CD4-positive, alpha-beta T cell treated with Interleukin-17A for 4 hours (primary cell): ENCODE results near the gene PTPN6.
"Not testable (repeated sequence)": the region's sequence is repeated elsewhere in the genome, so short reads cannot be mapped to it uniquely, and the experiment has no call there.

Experiments used
- DNase-seq: peaks from one replicate; pipeline ENCODE4 v3.0.0-alpha.2; 2020; ENCODE audit warnings: mixed read lengths

The PTPN6 gene

GRCh38 chr12:6950811-6951540 is at the start of gene PTPN6:
TSS of gene PTPN6 (plus strand) at chr12:6951356. CDS start at chr12:6951513, 157 bp downstream.
- DNase-seq = peak; percentile 76

- DNase-seq = no peak
Measured at GRCh38 chr12:6902448-6902847, 48.7 kb upstream of the PTPN6 start.

- no peak for DNase-seq
Measured at GRCh38 chr12:6903722-6904121, 47.4 kb upstream of the PTPN6 start.

GRCh38 chr12:6904280-6905276 is 46.6 kb upstream of the PTPN6 start, which contains the start of gene LRRC23:
TSS of gene LRRC23 (plus strand) at chr12:6904822. CDS start at chr12:6905634, 812 bp downstream.
- peak; percentile 99 for DNase-seq

GRCh38 chr12:6905414-6906040 is 45.6 kb upstream of the PTPN6 start:
- DNase-seq = no peak

GRCh38 chr12:6908141-6908540 is 43.0 kb upstream of the PTPN6 start:
- not testable (repeated sequence) for DNase-seq

GRCh38 chr12:6909421-6910145 is 41.6 kb upstream of the PTPN6 start:
- no peak for DNase-seq

GRCh38 chr12:6912164-6912935 is 38.8 kb upstream of the PTPN6 start:
- no peak for DNase-seq

- DNase-seq = peak; percentile 92
Measured at GRCh38 chr12:6914246-6914946, 36.8 kb upstream of the PTPN6 start, which contains the start of gene ENO2. TSS of gene ENO2 (plus strand) at chr12:6914580. CDS start at chr12:6915833, 1,253 bp downstream.

- peak; percentile 28 for DNase-seq
Measured at GRCh38 chr12:6914947-6915788, 36.0 kb upstream of the PTPN6 start.

GRCh38 chr12:6915789-6916285 is 35.3 kb upstream of the PTPN6 start:
- no peak for DNase-seq

GRCh38 chr12:6916426-6917200 is 34.5 kb upstream of the PTPN6 start:
- no peak for DNase-seq

GRCh38 chr12:6917491-6918231 is 33.5 kb upstream of the PTPN6 start:
- no peak for DNase-seq

GRCh38 chr12:6919588-6919987 is 31.6 kb upstream of the PTPN6 start:
- DNase-seq = no peak

GRCh38 chr12:6921539-6921938 is 29.6 kb upstream of the PTPN6 start:
- DNase-seq = no peak

- no peak for DNase-seq
Measured at GRCh38 chr12:6921996-6922946, 28.9 kb upstream of the PTPN6 start.
